H1 (cell line): Measurements from ENCODE around the gene MOV10L1. TPM values are rescaled to one million over a fixed set of nuclear protein-coding genes. Genes with fewer than 3 reads are reported as not detected.

Experiments
- CTCF ChIA-PET: fragments of 300-600 bp; sonication (Branson Sonifier 250); formaldehyde crosslinking; loops from one replicate; lab custom pipeline; 2021; ENCODE audit not compliant: partially characterized antibody; lab: Charles Lee
- POLR2A ChIA-PET: fragments of 300-600 bp; sonication (Branson Sonifier 250); formaldehyde crosslinking; loops from one replicate; lab custom pipeline; 2021; ENCODE audit warnings: inconsistent platforms; ENCODE audit not compliant: partially characterized antibody; lab: Charles Lee
- DNase-seq, 2 experiments: peaks; one replicate each; pipeline versions ENCODE4 v3.0.0 to v3.0.0-alpha.2; 2010 to 2022; ENCODE audit warnings: low spot score in 2 of 2, low read depth in 1 of 2, mixed read lengths in 1 of 2
- FAIRE-seq: peaks from 2 replicates; lab custom pipeline; 2011; peaks lifted over from hg19 to GRCh38; lab: Jason Lieb, UNC
- H2AFZ ChIP-seq: 2 replicates; pipeline ENCODE4 v1.8.1; 2012; ENCODE audit warnings: low read length, inconsistent platforms
- H2AK5ac ChIP-seq: 2 replicates; pipeline ENCODE4 v1.6.1; 2013; ENCODE audit warnings: low read depth, low read length
- H2BK120ac ChIP-seq: replicated peaks from 2 replicates; pipeline ENCODE3; 2013; ENCODE audit warnings: low read depth, low read length, inconsistent platforms
- H2BK12ac ChIP-seq: 2 replicates; pipeline ENCODE4 v1.6.1; 2013; ENCODE audit warnings: low read depth, low read length
- H2BK15ac ChIP-seq: 2 replicates; pipeline ENCODE4 v1.6.1; 2013; ENCODE audit warnings: low read length
- H2BK20ac ChIP-seq: 2 replicates; pipeline ENCODE4 v1.6.1; 2013; ENCODE audit warnings: low read length
- H2BK5ac ChIP-seq: 2 replicates; pipeline ENCODE4 v1.6.1; 2013; ENCODE audit warnings: low read depth, low read length
- H3K14ac ChIP-seq: 2 replicates; pipeline ENCODE4 v1.6.1; 2013; ENCODE audit warnings: inconsistent platforms; ENCODE audit not compliant: insufficient read length
- H3K18ac ChIP-seq: 2 replicates; pipeline ENCODE4 v1.6.1; 2013; ENCODE audit warnings: low read length; ENCODE audit errors: extremely low read depth
- H3K23ac ChIP-seq: 2 replicates; pipeline ENCODE4 v1.6.1; 2013; ENCODE audit warnings: inconsistent platforms; ENCODE audit not compliant: insufficient read length
- H3K23me2 ChIP-seq: 2 replicates; pipeline ENCODE4 v1.6.1; 2013; ENCODE audit warnings: low read depth, low read length
- H3K27ac ChIP-seq: 2 replicates; pipeline ENCODE4 v1.6.1; 2011; ENCODE audit warnings: low read depth, low read length, inconsistent platforms
- H3K27me3 ChIP-seq, 4 experiments: replicated peaks in 1 of 4; 1 replicate in 1 of 4; 2 replicates in 3 of 4; pipeline versions ENCODE4 v1.6.1 to v1.8.1; 2011 to 2013; ENCODE audit warnings: low read length in 3 of 4, mild to moderate bottlenecking in 3 of 4, inconsistent platforms in 2 of 4, mixed read lengths in 2 of 4, moderate library complexity in 1 of 4; ENCODE audit not compliant: control insufficient read depth in 3 of 4, insufficient read depth in 3 of 4; ENCODE audit errors: extremely low read depth in 1 of 4
- H3K36me3 ChIP-seq, 4 experiments: 2 replicates each; pipeline versions ENCODE4 v1.6.1 to v1.8.1; 2011 to 2013; ENCODE audit warnings: mild to moderate bottlenecking in 4 of 4, low read length in 3 of 4, moderate library complexity in 2 of 4, control low read depth in 1 of 4, inconsistent platforms in 1 of 4; ENCODE audit not compliant: insufficient read depth in 4 of 4, control insufficient read depth in 2 of 4
- H3K4ac ChIP-seq: replicated peaks from 2 replicates; pipeline ENCODE3; 2013; ENCODE audit warnings: low read length, low read depth, mixed read lengths, inconsistent platforms; ENCODE audit not compliant: insufficient read length
- H3K4me1 ChIP-seq, 4 experiments: replicated peaks in 1 of 4; 1 replicate in 1 of 4; 2 replicates in 3 of 4; pipeline versions ENCODE4 v1.6.1 to v1.8.1; 2011 to 2013; ENCODE audit warnings: low read length in 3 of 4, inconsistent platforms in 2 of 4, mixed read lengths in 1 of 4; ENCODE audit not compliant: insufficient read depth in 4 of 4, control insufficient read depth in 3 of 4
- H3K4me2 ChIP-seq, 2 experiments: 2 replicates each; pipeline versions ENCODE4 v1.6.1 to v1.8.1; 2011 to 2013; ENCODE audit warnings: low read depth in 2 of 2, low read length in 2 of 2, control low read depth in 1 of 2, inconsistent platforms in 1 of 2, mild to moderate bottlenecking in 1 of 2; ENCODE audit not compliant: insufficient read depth in 1 of 2
- H3K4me3 ChIP-seq, 4 experiments: fragments of 200-600, 300-600 bp in 1 of 4; sonication (generic), shearing (Covaris generic), sonication (Bioruptor Twin) in 1 of 4; 2 replicates each; pipeline versions ENCODE4 v1.5.1 to v1.8.1; 2011 to 2016; ENCODE audit warnings: low read length in 4 of 4, low read depth in 3 of 4, control low read depth in 2 of 4, inconsistent platforms in 2 of 4, mild to moderate bottlenecking in 2 of 4, mixed read lengths in 1 of 4, moderate library complexity in 1 of 4; ENCODE audit not compliant: insufficient read depth in 2 of 4; ENCODE audit errors: extremely low read depth in 1 of 4
- H3K56ac ChIP-seq: replicated peaks from 2 replicates; pipeline ENCODE3; 2013; ENCODE audit warnings: low read depth, mild to moderate bottlenecking, mixed read lengths, low read length, inconsistent platforms; ENCODE audit not compliant: insufficient read length
- H3K79me1 ChIP-seq: 2 replicates; pipeline ENCODE4 v1.6.1; 2013; ENCODE audit warnings: low read depth, low read length, control low read depth
- H3K79me2 ChIP-seq, 2 experiments: 2 replicates each; pipeline versions ENCODE4 v1.6.1 to v1.8.1; 2012 to 2013; ENCODE audit warnings: low read length in 2 of 2, mild to moderate bottlenecking in 2 of 2, inconsistent platforms in 1 of 2; ENCODE audit not compliant: insufficient read depth in 2 of 2, control insufficient read depth in 1 of 2
- H3K9ac ChIP-seq, 4 experiments: replicated peaks in 1 of 4; 1 replicate in 1 of 4; 2 replicates in 3 of 4; pipeline versions ENCODE4 v1.6.1 to v1.8.1; 2011 to 2013; ENCODE audit warnings: low read depth in 3 of 4, low read length in 3 of 4, control low read depth in 2 of 4, mild to moderate bottlenecking in 2 of 4, moderate library complexity in 2 of 4, inconsistent platforms in 1 of 4; ENCODE audit errors: extremely low read depth in 1 of 4
- H3K9me3 ChIP-seq, 2 experiments: 2 replicates each; pipeline versions ENCODE4 v1.6.1 to v1.8.1; 2012 to 2013; ENCODE audit warnings: mild to moderate bottlenecking in 2 of 2, moderate library complexity in 2 of 2, control low read depth in 1 of 2, inconsistent platforms in 1 of 2, low read depth in 1 of 2, low read length in 1 of 2, mixed read lengths in 1 of 2; ENCODE audit not compliant: insufficient read depth in 2 of 2
- H4K20me1 ChIP-seq, 2 experiments: replicated peaks in 1 of 2; 2 replicates each; pipeline versions ENCODE3 to v1.8.1; 2011 to 2013; ENCODE audit warnings: inconsistent platforms in 2 of 2, low read length in 2 of 2, mild to moderate bottlenecking in 1 of 2; ENCODE audit not compliant: insufficient read depth in 2 of 2, control insufficient read depth in 1 of 2
- H4K5ac ChIP-seq: 2 replicates; pipeline ENCODE4 v1.6.1; 2013; ENCODE audit warnings: low read length, low read depth, mixed read lengths, inconsistent platforms; ENCODE audit not compliant: insufficient read length
- H4K8ac ChIP-seq: 2 replicates; pipeline ENCODE4 v1.8.0; 2013; ENCODE audit warnings: mild to moderate bottlenecking, moderate library complexity, low read length, inconsistent platforms; ENCODE audit not compliant: insufficient read depth; ENCODE audit errors: extremely low read depth
- H4K91ac ChIP-seq: replicated peaks from 2 replicates; pipeline ENCODE3; 2013; ENCODE audit warnings: low read length, mixed read lengths, inconsistent platforms; ENCODE audit not compliant: insufficient read length
- CEBPB ChIP-seq: IDR thresholded peaks from 2 replicates; pipeline ENCODE4 v1.6.1; 2012; ENCODE audit warnings: low read depth, low read length
- CREB1 ChIP-seq: IDR thresholded peaks from 2 replicates; pipeline ENCODE4 v1.6.1; 2012; ENCODE audit warnings: inconsistent platforms
- KDM1A ChIP-seq: fragments of 200-600, 300-600 bp; sonication (generic); IDR thresholded peaks from 2 replicates; pipeline ENCODE4 v1.7.1; 2016; ENCODE audit warnings: mild to moderate bottlenecking, low read length, borderline replicate concordance
- KDM4A ChIP-seq: IDR thresholded peaks from one replicate; pipeline ENCODE4 v1.7.1; 2012; ENCODE audit warnings: low read depth, mild to moderate bottlenecking, moderate library complexity, low read length, inconsistent platforms; ENCODE audit not compliant: severe bottlenecking
- RBBP5 ChIP-seq: IDR thresholded peaks from 2 replicates; pipeline ENCODE4 v1.7.1; 2012; ENCODE audit warnings: low read depth, mild to moderate bottlenecking, inconsistent platforms, low read length, moderate library complexity, borderline replicate concordance
- SIN3A ChIP-seq, 2 experiments: IDR thresholded peaks in 1 of 2; conservative IDR thresholded peaks in 1 of 2; 2 replicates each; pipeline ENCODE4 v1.6.1; 2011 to 2012; ENCODE audit warnings: low read length in 2 of 2, improper control_type of control experiment in 1 of 2, low read depth in 1 of 2, mild to moderate bottlenecking in 1 of 2
- SP4 ChIP-seq: IDR thresholded peaks from 2 replicates; pipeline ENCODE4 v1.6.1; 2012; ENCODE audit warnings: low read length, inconsistent platforms
- SUZ12 ChIP-seq: fragments of 200-600 bp; sonication (generic); IDR thresholded peaks from 2 replicates; pipeline ENCODE4 v1.6.1; 2012; ENCODE audit warnings: mild to moderate bottlenecking, inconsistent platforms, low read length, moderate library complexity, mixed read lengths
- TEAD4 ChIP-seq: IDR thresholded peaks from 2 replicates; pipeline ENCODE4 v1.6.1; 2012; ENCODE audit warnings: low read depth, low read length, inconsistent platforms, mixed read lengths
- WGBS, 2 experiments: shearing (Covaris generic) in 1 of 2; methylation state at CpG; one replicate each; pipeline versions ENCODE4 v1.1.6 to v1.1.7; 2013 to 2015; ENCODE audit warnings: low lambda C conversion rate in 2 of 2, mixed read lengths in 2 of 2, inconsistent platforms in 1 of 2, low coverage in 1 of 2, missing lambda C conversion rate in 1 of 2; ENCODE audit not compliant: insufficient replicate concordance in 2 of 2, insufficient coverage in 1 of 2, insufficient read length in 1 of 2; ENCODE audit errors: extremely low coverage in 1 of 2, missing lambda C conversion rate in 1 of 2; 5-methylcytosine and 5-hydroxymethylcytosine counted together
- polyA plus RNA-seq, 7 experiments: library from polyadenylated mRNA; depleted of rRNA in 3 of 7; stranded (reverse) in 5 of 7; unstranded in 2 of 7; fragments of >200 nt in 5 of 7; fragments of 200-250 nt in 2 of 7; gene quantifications; 1 replicate in 5 of 7; 2 replicates in 1 of 7; 4 replicates in 1 of 7; pipeline versions ENCODE4 v1.2.1 to v1.2.3, GENCODE V29; 2011 to 2013; ENCODE audit warnings: missing spikeins in 2 of 7, mixed read lengths in 2 of 7
- total RNA-seq: library from RNA; stranded (reverse); fragmentation: NEBNext Ultra II Directional; extraction: Animal tissue kit (Norgen Biotek cat#: 25700); gene quantifications from 2 replicates; pipeline ENCODE4 v1.2.1, GENCODE V29; 2021
- TF ChIP-seq, protein P1 (sequence below): IDR thresholded peaks from 2 replicates; pipeline ENCODE4 v1.6.1; 2012; ENCODE audit warnings: inconsistent platforms

The MOV10L1 gene
- total and polyA plus RNA-seq, 2 of the 8 experiments (the other 6 are each of a cell fraction or from before 2014, with no cell fraction given) = 0.32 TPM; not detected in 1

- no peak within 1 kb of the TSS for H2BK20ac ChIP-seq
- WGBS, 2 experiments = 11% methylated on average over 26 of the region's 105 CpGs; no CpG with 5 or more reads in 1 of the 2 experiments
- H3K9me3 ChIP-seq = peaks cover 0 to 7% of the 10 kb centered on the region in 2 experiments; a peak in 1 of 4 replicates
- no peak within 1 kb of the TSS for H3K23ac ChIP-seq
- no peak within 1 kb of the TSS; the same call in 1 of the 2 replicates for H4K8ac ChIP-seq
- 0 out of 2 replicates have a peak within 1 kb of the TSS, but pooled peaks have one; percentile 39 for H2AK5ac ChIP-seq
- H3K23me2 ChIP-seq = peaks cover 5% of the 10 kb centered on the region; the same call in 1 of the 2 replicates
- H3K27ac ChIP-seq = no peak within 1 kb of the TSS
- no peak within 1 kb of the TSS for H3K14ac ChIP-seq
- H3K36me3 ChIP-seq = no peaks in the 10 kb centered on the region
- H3K27me3 ChIP-seq = peaks cover 4 to 25% (median 16%) of the 10 kb centered on the region in 4 experiments
- H3K4me1 ChIP-seq = peaks cover 0 to 9% (median 0%) of the 10 kb centered on the region in 4 experiments; a peak in 2 of 7 replicates
- no peak for DNase-seq
- H3K79me1 ChIP-seq = no peaks in the 10 kb centered on the region
- FAIRE-seq = no peak
- H4K20me1 ChIP-seq = peaks cover 0 to 3% of the 10 kb centered on the region in 2 experiments
- H4K91ac ChIP-seq = peak within 1 kb of the TSS; percentile 74
- no peak within 1 kb of the TSS for H2BK5ac ChIP-seq
- no peak within 1 kb of the TSS for H3K56ac ChIP-seq
- H2AFZ ChIP-seq = no peak within 1 kb of the TSS
- H3K4me2 ChIP-seq = peak within 1 kb of the TSS; percentile 65 to 93
- H3K4me3 ChIP-seq = peak within 1 kb of the TSS; percentile 47 to 67 (median 50)
- no peaks in the 10 kb centered on the region for H3K79me2 ChIP-seq
- no peak within 1 kb of the TSS for H2BK120ac ChIP-seq
- H3K18ac ChIP-seq = peak within 1 kb of the TSS; percentile 87
- ChIA-PET CTCF (interaction anchor here (0.6 to 2.4 kb wide), 5 partner anchors 14 to 449 kb away, joined by 3 to 9 read pairs (median 5); no protein-coding TSS in a partner anchor), POLR2A (interaction anchor here (0.5 to 1.5 kb wide), 6 partner anchors 14 to 141 kb away, joined by 3 to 4 read pairs (median 4); no protein-coding TSS in a partner anchor)
- no peak within 1 kb of the TSS for H4K5ac ChIP-seq
- peak within 1 kb of the TSS; percentile 60; the same call in 1 of the 2 replicates for H2BK12ac ChIP-seq
- H2BK15ac ChIP-seq = peak within 1 kb of the TSS; percentile 46; the same call in 1 of the 2 replicates
- H3K4ac ChIP-seq = no peak within 1 kb of the TSS
- H3K9ac ChIP-seq = no peak within 1 kb of the TSS
- TF ChIP-seq SP4 (no peak), SIN3A (conservative IDR thresholded peaks at IDR 0.05 in 1 of 2, IDR thresholded peaks at IDR 0.05 in 1 of 2; ENCODE audit: low read depth in 1 of 2, low read length in 2 of 2) (0 out of 4 replicates have a peak, but pooled peaks of 1 of the 2 experiments have one; percentile 23), RBBP5 (peak; percentile 64; the same call in 1 of the 2 replicates), CREB1 (0 out of 2 replicates have a peak, but pooled peaks have one; percentile 10), CEBPB (no peak), TEAD4 (no peak), KDM4A (peak; percentile 88), KDM1A (no peak), SUZ12 (0 out of 2 replicates have a peak, but pooled peaks have one; percentile 24)
- TF ChIP-seq, protein P1, sequence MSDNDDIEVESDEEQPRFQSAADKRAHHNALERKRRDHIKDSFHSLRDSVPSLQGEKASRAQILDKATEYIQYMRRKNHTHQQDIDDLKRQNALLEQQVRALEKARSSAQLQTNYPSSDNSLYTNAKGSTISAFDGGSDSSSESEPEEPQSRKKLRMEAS = peak; percentile 7; the same call in 1 of the 2 replicates
Measured at GRCh38 chr22:50170453-50171318, 80.9 kb downstream of the MOV10L1 start, which contains the start of gene PANX2. PANX2 (plus strand) TSS chr22:50170731; CDS start chr22:50170731, 0 bp downstream.
